HFFc6 (cell line): ENCODE results near the gene TSC22D2. TPM values are rescaled to one million over a fixed set of nuclear protein-coding genes. Genes with fewer than 3 reads are reported as not detected.
A peak's percentile ranks its signal among the peaks of the same experiment; 100 is the strongest.

ENCODE experiments used
- DNase-seq: peaks from one replicate; pipeline ENCODE4 v3.0.0-alpha.2; 2018
- H3K27ac Mint-ChIP-seq: 2 replicates; pipeline ENCODE4 v1.8.0; 2020; ENCODE audit warnings: mild to moderate bottlenecking, mixed read lengths
- H3K27me3 Mint-ChIP-seq: 2 replicates; pipeline ENCODE4 v1.8.0; 2021; ENCODE audit warnings: mild to moderate bottlenecking, moderate library complexity, mixed read lengths; ENCODE audit not compliant: insufficient read depth
- H3K36me3 Mint-ChIP-seq: 2 replicates; pipeline ENCODE4 v1.8.0; 2021; ENCODE audit warnings: low read depth, mixed read lengths
- H3K4me1 Mint-ChIP-seq: 2 replicates; pipeline ENCODE4 v1.8.0; 2020; ENCODE audit warnings: low read depth, mixed read lengths
- H3K4me3 Mint-ChIP-seq: 2 replicates; pipeline ENCODE4 v1.8.0; 2020; ENCODE audit warnings: mild to moderate bottlenecking, moderate library complexity, mixed read lengths
- H3K9me3 Mint-ChIP-seq: 2 replicates; pipeline ENCODE4 v1.8.0; 2020; ENCODE audit warnings: mild to moderate bottlenecking, mixed read lengths
- total RNA-seq, 6 experiments: library from RNA; stranded (reverse); fragmentation: NEBNext Ultra II Directional; extraction: Animal tissue kit (Norgen Biotek cat#: 25700); gene quantifications; 2 replicates in 1 of 6; 3 replicates in 5 of 6; pipeline ENCODE4 v1.2.3, GENCODE V29; 2021
- TF ChIP-seq, protein P1 (sequence below): fragments of 200-600 bp; sonication (generic); IDR thresholded peaks from 2 replicates; pipeline ENCODE4 v1.5.0; 2021; ENCODE audit warnings: antibody characterized with exemption, mild to moderate bottlenecking

TSC22D2 gene
- total RNA-seq, 6 experiments from 2014 or later, result 56.8 to 81.2 (median 63.0) TPM

GRCh38 chr3:150421799-150422548 lies 13.9 kb downstream of the TSC22D2 start:
- no peaks in the 10 kb centered on the region for H3K9me3 Mint-ChIP-seq
- TF ChIP-seq, protein P1, sequence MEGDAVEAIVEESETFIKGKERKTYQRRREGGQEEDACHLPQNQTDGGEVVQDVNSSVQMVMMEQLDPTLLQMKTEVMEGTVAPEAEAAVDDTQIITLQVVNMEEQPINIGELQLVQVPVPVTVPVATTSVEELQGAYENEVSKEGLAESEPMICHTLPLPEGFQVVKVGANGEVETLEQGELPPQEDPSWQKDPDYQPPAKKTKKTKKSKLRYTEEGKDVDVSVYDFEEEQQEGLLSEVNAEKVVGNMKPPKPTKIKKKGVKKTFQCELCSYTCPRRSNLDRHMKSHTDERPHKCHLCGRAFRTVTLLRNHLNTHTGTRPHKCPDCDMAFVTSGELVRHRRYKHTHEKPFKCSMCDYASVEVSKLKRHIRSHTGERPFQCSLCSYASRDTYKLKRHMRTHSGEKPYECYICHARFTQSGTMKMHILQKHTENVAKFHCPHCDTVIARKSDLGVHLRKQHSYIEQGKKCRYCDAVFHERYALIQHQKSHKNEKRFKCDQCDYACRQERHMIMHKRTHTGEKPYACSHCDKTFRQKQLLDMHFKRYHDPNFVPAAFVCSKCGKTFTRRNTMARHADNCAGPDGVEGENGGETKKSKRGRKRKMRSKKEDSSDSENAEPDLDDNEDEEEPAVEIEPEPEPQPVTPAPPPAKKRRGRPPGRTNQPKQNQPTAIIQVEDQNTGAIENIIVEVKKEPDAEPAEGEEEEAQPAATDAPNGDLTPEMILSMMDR, result no peak
- H3K4me3 Mint-ChIP-seq, result peak overlapping the region; percentile 11; the same call in 1 of the 2 replicates
- H3K27me3 Mint-ChIP-seq, result peaks cover 1% of the 10 kb centered on the region; the same call in 1 of the 2 replicates
- H3K36me3 Mint-ChIP-seq, result peaks cover 36% of the 10 kb centered on the region
- peak; percentile 32 for DNase-seq
- H3K27ac Mint-ChIP-seq, result peak overlapping the region; percentile 57
- peaks cover 85% of the 10 kb centered on the region for H3K4me1 Mint-ChIP-seq

GRCh38 chr3:150422907-150423306 lies 14.8 kb downstream of the TSC22D2 start:
- Mint-ChIP-seq H3K9me3 (no peaks in the 10 kb centered on the region), H3K4me1 (peaks cover 85% of the 10 kb centered on the region), H3K4me3 (no peak overlapping the region), H3K27ac (no peak overlapping the region), H3K27me3 (peaks cover 1% of the 10 kb centered on the region; the same call in 1 of the 2 replicates), H3K36me3 (peaks cover 35% of the 10 kb centered on the region)
- DNase-seq, result no peak
- TF ChIP-seq, protein P1, result no peak

DNA sequence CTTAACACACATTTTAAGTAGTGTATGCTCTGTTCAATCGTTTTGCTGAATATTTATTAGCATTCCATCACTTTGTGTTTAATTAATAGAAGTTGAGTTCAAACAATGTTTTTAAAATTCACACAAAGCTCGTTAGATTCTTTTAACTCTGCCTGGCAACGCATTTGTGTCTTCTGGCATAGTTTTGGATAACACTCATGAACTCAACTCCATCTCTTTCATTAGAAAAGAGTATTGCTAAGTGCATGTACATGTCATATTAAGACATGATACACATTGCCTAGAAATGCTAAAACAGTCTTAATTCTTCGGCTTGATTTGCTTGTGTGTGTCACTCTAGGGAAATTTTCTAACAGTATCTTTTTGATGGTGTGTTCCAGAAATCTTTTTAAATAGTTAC lies 15.7 kb downstream of the TSC22D2 start:
- no peaks in the 10 kb centered on the region for H3K9me3 Mint-ChIP-seq
- H3K27me3 Mint-ChIP-seq, result peaks cover 4% of the 10 kb centered on the region; the same call in 1 of the 2 replicates
- DNase-seq, result no peak
- TF ChIP-seq, protein P1, result no peak
- no peak overlapping the region for H3K27ac Mint-ChIP-seq
- peaks cover 37% of the 10 kb centered on the region for H3K36me3 Mint-ChIP-seq
- H3K4me1 Mint-ChIP-seq, result peaks cover 85% of the 10 kb centered on the region
- no peak overlapping the region for H3K4me3 Mint-ChIP-seq

- H3K27ac Mint-ChIP-seq, result 0 out of 2 replicates have a peak overlapping the region, but pooled peaks have one; percentile 16
Observed at GRCh38 chr3:150426292-150426691, 18.2 kb downstream of the TSC22D2 start.

DNA sequence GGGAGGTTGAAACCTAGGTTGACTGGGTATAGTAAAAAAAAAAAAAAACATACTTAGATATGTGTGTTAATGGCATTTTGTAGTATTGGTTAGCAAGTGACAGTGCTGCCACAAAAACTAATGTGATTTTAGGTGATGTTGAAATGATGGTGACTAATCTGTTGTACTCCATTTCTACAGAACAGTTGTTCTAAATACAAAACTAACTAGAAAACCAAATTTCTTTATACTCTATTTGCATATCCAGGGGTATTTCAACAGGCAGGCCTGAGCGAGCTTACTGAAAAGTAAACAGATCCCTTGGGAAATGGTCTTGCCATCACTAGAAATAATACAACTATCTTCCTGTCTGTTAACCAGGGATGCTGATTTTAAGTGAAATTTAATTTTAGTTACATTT lies 20.5 kb downstream of the TSC22D2 start:
- Mint-ChIP-seq H3K27ac (peak overlapping the region; percentile 36; the same call in 1 of the 2 replicates), H3K4me1 (peaks cover 76% of the 10 kb centered on the region), H3K4me3 (no peak overlapping the region), H3K27me3 (peaks cover 4% of the 10 kb centered on the region), H3K9me3 (no peaks in the 10 kb centered on the region), H3K36me3 (peaks cover 42% of the 10 kb centered on the region)
- TF ChIP-seq, protein P1, result no peak
- no peak for DNase-seq

More at GRCh38 chr3:150426292-150426691, 18.2 kb downstream of the TSC22D2 start:
- no peak for DNase-seq
- TF ChIP-seq, protein P1, result no peak
- Mint-ChIP-seq H3K9me3 (no peaks in the 10 kb centered on the region), H3K4me1 (peaks cover 80% of the 10 kb centered on the region), H3K27me3 (peaks cover 4% of the 10 kb centered on the region), H3K36me3 (peaks cover 41% of the 10 kb centered on the region), H3K4me3 (no peak overlapping the region)
